Transverse colon (tissue), 4 donors: ENCODE data around the gene ATP5F1D. TPM values are rescaled to one million over a fixed set of nuclear protein-coding genes. Genes with fewer than 3 reads are reported as not detected.

Experiments
- DNase-seq: peaks from one replicate; pipeline ENCODE4 v3.0.0-alpha.2; 2019
- H3K27ac ChIP-seq, 4 donors: fragments of 200-600 bp; sonication (generic); 2 replicates each; pipeline ENCODE4 v1.5.1; 2016 to 2018; ENCODE audit warnings: inconsistent platforms in 4 of 4
- H3K27me3 ChIP-seq: fragments of 200-600 bp; sonication (generic); 2 replicates; pipeline ENCODE4 v1.5.1; 2017; ENCODE audit warnings: inconsistent platforms
- H3K36me3 ChIP-seq, 4 donors: fragments of 200-600 bp; sonication (generic); 2 replicates each; pipeline ENCODE4 v1.5.1; 2017 to 2019; ENCODE audit warnings: inconsistent platforms in 4 of 4
- H3K4me1 ChIP-seq, 4 donors: fragments of 200-600 bp; sonication (generic); 2 replicates each; pipeline ENCODE4 v1.5.1; 2017 to 2020; ENCODE audit warnings: inconsistent platforms in 4 of 4
- H3K4me3 ChIP-seq, 4 donors: fragments of 200-600 bp; sonication (generic); 1 replicate in 1 of 4; 2 replicates in 3 of 4; pipeline versions ENCODE4 v1.5.1 to v1.6.1; 2017 to 2019; ENCODE audit warnings: inconsistent platforms in 4 of 4
- H3K9me3 ChIP-seq, 2 donors: fragments of 200-600 bp; sonication (generic); 2 replicates each; pipeline ENCODE4 v1.5.1; 2017 to 2019; ENCODE audit warnings: inconsistent platforms in 2 of 2
- EP300 ChIP-seq: sonication (generic); formaldehyde crosslinking; IDR thresholded peaks from one replicate; pipeline ENCODE4 v1.6.1; 2017; ENCODE audit warnings: antibody characterized with exemption, low read depth
- POLR2A ChIP-seq: fragments of 450-650 bp; IDR thresholded peaks from one replicate; pipeline ENCODE4 v1.6.1; 2016; ENCODE audit warnings: antibody characterized with exemption, mild to moderate bottlenecking, moderate library complexity
- POLR2AphosphoS5 ChIP-seq, 3 donors: sonication (generic); formaldehyde crosslinking; IDR thresholded peaks; one replicate each; pipeline ENCODE4 v1.6.1; 2016; ENCODE audit warnings: antibody characterized with exemption in 3 of 3
- WGBS, 2 donors: methylation state at CpG; one replicate each; pipeline ENCODE4 v1.1.5; 2018; ENCODE audit warnings: low coverage in 1 of 2; 5-methylcytosine and 5-hydroxymethylcytosine counted together
- in situ Hi-C, 4 donors: fragments of 200-750 bp; cut with MboI; loops; one replicate each; pipeline versions ENCODE4 v1.15.0 to v1.15.1; 2017; ENCODE audit warnings: low sequenced_read_pairs in 3 of 4, low pct_ligation_motif_present in 1 of 4, low pct_unique_long_range_greater_than_20kb in 1 of 4
- intact Hi-C: fragments of 100-400 bp; cut with DNase I; formaldehyde crosslinking; loops from one replicate; pipeline ENCODE4 v1.15.1; 2023; ENCODE audit warnings: low total_unique reads
- total RNA-seq, 4 donors: library from RNA; depleted of rRNA; stranded (reverse); fragments of >200 nt; gene quantifications; one replicate each; pipeline ENCODE4 v1.1.0, GENCODE V29; 2016
- TF ChIP-seq, protein P1 (sequence below), 5 experiments: fragments of 200-600 bp in 3 of 5; fragments of 450-650 bp in 2 of 5; sonication (generic) in 3 of 5; IDR thresholded peaks; 1 replicate in 2 of 5; 2 replicates in 3 of 5; pipeline ENCODE4 v1.5.1; 2016 to 2017; ENCODE audit warnings: antibody characterized with exemption in 5 of 5, inconsistent platforms in 3 of 5, mild to moderate bottlenecking in 2 of 5, moderate library complexity in 1 of 5

Gene ATP5F1D
- total RNA-seq, 4 donors from 2014 or later: 157 to 650 (median 240) TPM

DNA sequence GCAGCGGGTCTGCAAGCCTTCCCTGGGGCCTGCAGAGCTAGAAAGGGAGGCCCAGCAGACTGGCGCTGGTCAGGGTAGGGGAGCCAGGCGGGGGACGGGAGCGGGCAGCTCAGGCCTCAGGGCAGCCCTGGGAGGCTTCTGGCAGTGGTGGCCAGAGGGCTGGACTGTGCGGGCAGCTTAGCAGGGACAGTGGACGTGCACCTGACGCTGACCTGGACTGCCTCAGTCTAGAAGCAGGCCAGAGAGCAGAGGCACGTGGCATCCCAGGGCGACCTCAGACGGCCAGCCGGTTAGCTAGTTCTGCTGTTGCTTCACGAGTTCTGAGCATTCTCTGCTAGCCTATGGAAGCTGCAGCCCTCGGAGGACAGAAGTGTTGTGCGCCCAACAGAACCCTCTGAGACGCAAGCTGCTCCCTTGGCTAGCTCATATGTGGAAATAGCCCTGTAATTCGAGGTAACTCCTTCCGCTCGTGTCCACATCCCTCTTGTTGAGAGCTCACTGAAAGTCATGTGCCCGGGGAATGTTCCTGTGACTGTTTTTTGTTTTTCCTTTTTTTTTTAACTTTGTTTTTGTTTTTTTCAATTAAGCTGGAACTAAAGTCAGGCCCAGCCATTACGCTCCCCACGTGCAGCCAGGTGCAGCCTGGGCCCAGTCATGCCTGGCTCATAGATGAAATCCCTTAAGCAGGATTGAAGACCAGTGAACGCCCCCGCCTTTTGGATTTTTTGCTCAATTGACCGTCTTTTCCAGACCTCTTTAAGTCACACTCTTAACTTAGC, 31.9 kb downstream of the ATP5F1D start:
- 73 to 77% methylated on average over 12 to 21 of the region's 25 CpGs for WGBS, 2 donors
- Histone ChIP-seq H3K4me3 (no peak overlapping the region), H3K27me3 (no peaks in the 10 kb centered on the region), H3K9me3 (no peaks in the 10 kb centered on the region), H3K27ac (peak overlapping the region; percentile 98 to 100 (median 100)), H3K36me3 (peaks cover 0 to 28% (median 13%) of the 10 kb centered on the region in 4 donors), H3K4me1 (peaks cover 58 to 72% (median 70%) of the 10 kb centered on the region in 4 donors)
- in situ Hi-C loops (no loop called here), intact Hi-C loops (no loop called here)
- no peak for DNase-seq
- TF ChIP-seq POLR2AphosphoS5 (IDR thresholded peaks at IDR 0.05): peak in 1 of 3 donors; percentile 22
- TF ChIP-seq, protein P1, sequence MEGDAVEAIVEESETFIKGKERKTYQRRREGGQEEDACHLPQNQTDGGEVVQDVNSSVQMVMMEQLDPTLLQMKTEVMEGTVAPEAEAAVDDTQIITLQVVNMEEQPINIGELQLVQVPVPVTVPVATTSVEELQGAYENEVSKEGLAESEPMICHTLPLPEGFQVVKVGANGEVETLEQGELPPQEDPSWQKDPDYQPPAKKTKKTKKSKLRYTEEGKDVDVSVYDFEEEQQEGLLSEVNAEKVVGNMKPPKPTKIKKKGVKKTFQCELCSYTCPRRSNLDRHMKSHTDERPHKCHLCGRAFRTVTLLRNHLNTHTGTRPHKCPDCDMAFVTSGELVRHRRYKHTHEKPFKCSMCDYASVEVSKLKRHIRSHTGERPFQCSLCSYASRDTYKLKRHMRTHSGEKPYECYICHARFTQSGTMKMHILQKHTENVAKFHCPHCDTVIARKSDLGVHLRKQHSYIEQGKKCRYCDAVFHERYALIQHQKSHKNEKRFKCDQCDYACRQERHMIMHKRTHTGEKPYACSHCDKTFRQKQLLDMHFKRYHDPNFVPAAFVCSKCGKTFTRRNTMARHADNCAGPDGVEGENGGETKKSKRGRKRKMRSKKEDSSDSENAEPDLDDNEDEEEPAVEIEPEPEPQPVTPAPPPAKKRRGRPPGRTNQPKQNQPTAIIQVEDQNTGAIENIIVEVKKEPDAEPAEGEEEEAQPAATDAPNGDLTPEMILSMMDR (IDR thresholded peaks at IDR 0.05): no peak

DNA sequence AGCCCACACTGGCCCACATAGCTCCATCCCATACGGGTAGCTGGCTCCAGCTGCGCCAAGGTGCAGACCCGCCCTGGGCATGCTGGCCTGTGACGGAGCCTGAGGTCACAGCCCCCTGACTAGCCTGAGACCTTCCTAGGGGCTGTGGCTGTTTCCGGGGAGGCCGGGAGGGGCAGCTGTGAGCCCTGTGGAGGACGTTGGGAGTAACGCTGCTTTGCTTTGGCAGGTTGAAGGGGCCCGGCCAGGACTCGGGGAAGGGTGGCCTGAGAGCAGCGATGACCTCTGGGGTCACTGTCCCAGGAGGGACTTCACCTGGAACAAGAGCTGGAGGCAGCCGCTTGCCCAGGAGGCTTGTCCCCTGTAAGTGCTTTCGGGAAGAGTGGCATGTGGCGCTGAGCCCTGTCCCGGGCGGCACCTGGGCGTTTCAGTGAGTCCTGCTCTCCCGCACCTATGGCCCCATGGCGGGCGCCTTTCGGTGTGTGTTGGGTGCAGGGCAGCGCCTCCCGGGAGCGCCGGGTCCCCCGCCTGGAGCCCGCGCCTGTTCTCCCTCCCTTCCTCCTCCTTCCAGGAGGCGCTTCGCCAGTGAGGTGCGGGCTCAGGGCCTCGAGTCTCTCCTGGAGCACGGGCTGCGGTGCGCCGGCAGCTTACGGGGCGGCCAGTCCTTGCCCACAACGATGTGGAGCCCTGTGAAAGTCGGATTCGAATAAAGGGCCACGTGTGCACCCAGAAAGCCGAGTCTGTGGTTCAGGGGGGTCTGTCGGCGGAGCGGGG, 32.7 kb downstream of the ATP5F1D start:
- Histone ChIP-seq H3K4me1 (peaks cover 55 to 67% (median 65%) of the 10 kb centered on the region in 4 donors), H3K9me3 (no peaks in the 10 kb centered on the region), H3K27me3 (no peaks in the 10 kb centered on the region), H3K4me3 (peak overlapping the region in 2 of 4 donors; percentile 58 to 59), H3K36me3 (peaks cover 0 to 28% (median 13%) of the 10 kb centered on the region in 4 donors), H3K27ac (peak overlapping the region; percentile 98 to 100 (median 100))
- WGBS, 2 donors: 83 to 87% methylated on average over 3 to 40 of the region's 46 CpGs
- peak in 1 of 3 donors; percentile 7 for TF ChIP-seq POLR2AphosphoS5 (IDR thresholded peaks at IDR 0.05)
- TF ChIP-seq EP300: no peak
- no peak for TF ChIP-seq POLR2A
- no peak for DNase-seq
- intact Hi-C loops (no loop called here), in situ Hi-C loops (no loop called here)

DNA sequence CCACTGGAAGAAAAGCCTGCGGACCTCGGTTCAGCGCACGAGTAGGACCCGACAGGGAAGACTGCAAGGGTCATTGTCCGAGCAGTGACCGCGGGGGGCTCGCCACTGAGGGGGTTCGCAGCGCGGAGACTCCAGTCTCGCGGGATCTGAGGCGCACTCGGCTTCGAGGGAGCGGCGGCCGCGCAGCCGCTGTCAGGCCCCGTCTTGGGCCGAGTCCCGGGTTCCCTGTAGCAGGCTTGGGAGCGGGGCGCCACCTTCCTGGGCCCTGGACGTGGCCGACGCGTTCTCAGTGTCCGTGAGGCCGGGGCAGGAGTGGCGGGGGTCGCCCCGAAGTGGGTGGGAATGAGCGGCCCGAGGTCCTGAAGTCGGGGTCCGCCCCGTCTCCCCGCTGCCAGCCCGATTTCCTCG, 33.3 kb downstream of the ATP5F1D start:
- H3K4me3 ChIP-seq: peak overlapping the region; percentile 2 to 67 (median 58)
- peaks cover 0 to 28% (median 13%) of the 10 kb centered on the region in 4 donors for H3K36me3 ChIP-seq
- no peak for TF ChIP-seq POLR2AphosphoS5 (IDR thresholded peaks at IDR 0.05)
- TF ChIP-seq EP300: no peak
- no peak for TF ChIP-seq POLR2A
- TF ChIP-seq, protein P1 (IDR thresholded peaks at IDR 0.05): no peak
- H3K9me3 ChIP-seq: no peaks in the 10 kb centered on the region
- WGBS, 2 donors: 59% methylated on average over 16 of the region's 44 CpGs; no CpG with 5 or more reads in 1 of the 2 donors
- in situ Hi-C loops: loop anchor here in 2 of 4 donors (25.0 kb wide), 1 partner anchor 112 kb away; the partner anchor contains the start of gene NDUFS7 (in 2 of the 2)
- H3K4me1 ChIP-seq: peaks cover 55 to 70% (median 65%) of the 10 kb centered on the region in 4 donors
- no peaks in the 10 kb centered on the region for H3K27me3 ChIP-seq
- DNase-seq: no peak
- H3K27ac ChIP-seq: peak overlapping the region; percentile 98 to 100 (median 100)
- intact Hi-C loops: no loop called here

DNA sequence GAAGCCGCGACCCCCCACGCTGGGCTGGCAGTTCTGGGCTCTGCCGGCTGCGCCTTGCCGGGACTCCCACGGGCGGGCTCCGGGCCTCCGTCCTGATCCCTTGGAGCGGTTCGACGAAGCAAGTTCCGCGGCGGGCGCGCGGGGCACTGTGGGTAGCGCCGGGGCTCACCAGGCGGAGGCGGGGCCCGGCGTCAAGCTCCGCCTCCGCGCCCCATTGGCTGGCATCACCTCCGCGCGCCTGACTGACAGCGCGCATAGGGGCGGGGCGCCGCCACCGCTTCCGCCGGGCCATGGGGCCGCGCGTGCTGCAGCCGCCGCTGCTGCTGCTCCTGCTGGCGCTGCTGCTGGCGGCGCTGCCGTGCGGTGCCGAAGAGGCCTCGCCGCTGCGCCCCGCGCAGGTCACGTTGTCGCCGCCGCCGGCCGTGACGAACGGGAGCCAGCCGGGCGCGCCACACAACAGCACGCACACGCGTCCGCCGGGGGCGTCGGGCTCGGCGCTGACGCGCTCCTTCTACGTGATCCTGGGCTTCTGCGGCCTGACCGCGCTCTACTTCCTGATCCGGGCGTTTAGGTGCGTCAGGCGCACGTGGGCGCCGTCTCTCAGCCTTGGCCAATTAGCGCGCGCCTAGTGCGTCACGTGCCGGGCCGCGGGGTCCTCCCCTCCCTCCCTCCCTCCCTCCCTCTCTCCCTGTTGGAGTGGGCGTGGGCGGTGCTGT, 33.9 kb downstream of the ATP5F1D start, which contains the start of gene FAM174C:
Gene FAM174C, plus strand, starts transcription at position 271 of the 716 bp plus-strand sequence. Its CDS starts 20 bp downstream, at position 291.
- no peaks in the 10 kb centered on the region for H3K27me3 ChIP-seq
- in situ Hi-C loops: loop anchor here in 2 of 4 donors (25.0 kb wide), 1 partner anchor 112 kb away; the partner anchor contains the start of gene NDUFS7 (in 2 of the 2)
- H3K4me1 ChIP-seq: peaks cover 53 to 68% (median 63%) of the 10 kb centered on the region in 4 donors
- peak within 1 kb of the TSS; percentile 98 to 100 (median 100) for H3K27ac ChIP-seq
- no peaks in the 10 kb centered on the region for H3K9me3 ChIP-seq
- TF ChIP-seq POLR2A (peak; percentile 75), POLR2AphosphoS5 (IDR thresholded peaks at IDR 0.05) (peak; percentile 62 to 78 (median 72))
- TF ChIP-seq, protein P1 (IDR thresholded peaks at IDR 0.05): no peak
- DNase-seq: peak; percentile 96
- WGBS, 2 donors: 1% methylated on average over 59 of the region's 98 CpGs; no CpG with 5 or more reads in 1 of the 2 donors
- intact Hi-C loops: no loop called here
- H3K4me3 ChIP-seq: peak within 1 kb of the TSS; percentile 54 to 67 (median 58)
- peaks cover 0 to 28% (median 13%) of the 10 kb centered on the region in 4 donors for H3K36me3 ChIP-seq
